ENCODE measurements around the gene HP.
"Not testable (repeated sequence)": the region's sequence is repeated elsewhere in the genome, so short reads cannot be mapped to it uniquely, and the experiment has no call there.

GRCh38 chr16:72059060-72059459 is 4.8 kb downstream of the HP start:
- TF ChIP-seq HDAC6 (IDR thresholded peaks at IDR 0.05; ENCODE audit: low read depth, low read length); TCF12 (IDR thresholded peaks at IDR 0.05; ENCODE audit: low read depth, low read length); TAF1 (IDR thresholded peaks at IDR 0.05; ENCODE audit: low read depth, low read length); CEBPB (IDR thresholded peaks at IDR 0.05; ENCODE audit: low read depth, low read length); PHF8 (conservative IDR thresholded peaks at IDR 0.05; ENCODE audit: low read depth, low read length); BCL11A (IDR thresholded peaks at IDR 0.05; ENCODE audit: low read depth in 2 of 2, low read length in 2 of 2); SUZ12 (IDR thresholded peaks at IDR 0.05; ENCODE audit: low read length); POLR2A (IDR thresholded peaks at IDR 0.05; ENCODE audit: control extremely low read depth in 1 of 2, low read depth in 2 of 2, low read length in 2 of 2); MAFK (IDR thresholded peaks at IDR 0.05; ENCODE audit: low read depth, low read length); POLR2AphosphoS5 (IDR thresholded peaks at IDR 0.05; ENCODE audit: low read depth, low read length); RBBP5 (IDR thresholded peaks at IDR 0.05; ENCODE audit: borderline replicate concordance, low read depth, low read length); CTCF (IDR thresholded peaks at IDR 0.05; ENCODE audit: control extremely low read depth in 1 of 3, insufficient read depth in 1 of 3, low read depth in 1 of 3, low read length in 3 of 3); RXRA (IDR thresholded peaks at IDR 0.05; ENCODE audit: insufficient read depth, low read depth, low read length): not testable (repeated sequence)

Data from H1 (cell line).